HG03354 (cell line): ENCODE data around the gene SNX8.

Source experiments
- ATAC-seq: cut with Tn5 transposase; IDR thresholded peaks from one replicate; pipeline ENCODE4 v1.9.1; 2021; ENCODE audit warnings: mild to moderate bottlenecking; ENCODE audit not compliant: unreplicated experiment, poor library complexity, severe bottlenecking

Gene SNX8

DNA sequence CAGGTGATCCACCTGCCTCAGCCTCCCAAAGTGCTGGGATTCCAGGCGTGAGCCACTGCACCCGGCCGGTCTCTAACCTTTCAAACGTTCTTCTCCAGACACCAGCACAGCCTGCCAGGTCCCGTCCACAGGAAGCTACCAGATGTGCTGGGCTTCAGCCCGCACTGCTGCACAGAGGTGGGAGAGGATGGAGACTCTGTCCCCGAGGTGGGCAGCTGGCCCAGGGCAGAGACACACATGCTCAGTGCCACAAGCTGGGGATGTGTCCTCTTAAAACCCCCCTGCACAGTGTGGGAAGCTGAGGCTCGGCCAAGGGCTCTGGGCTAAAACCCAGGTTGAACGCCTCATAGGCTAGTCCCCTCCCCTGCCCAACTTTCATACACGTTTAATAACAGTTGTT is 62.9 kb downstream of the SNX8 start:
- ATAC-seq: no peak

DNA sequence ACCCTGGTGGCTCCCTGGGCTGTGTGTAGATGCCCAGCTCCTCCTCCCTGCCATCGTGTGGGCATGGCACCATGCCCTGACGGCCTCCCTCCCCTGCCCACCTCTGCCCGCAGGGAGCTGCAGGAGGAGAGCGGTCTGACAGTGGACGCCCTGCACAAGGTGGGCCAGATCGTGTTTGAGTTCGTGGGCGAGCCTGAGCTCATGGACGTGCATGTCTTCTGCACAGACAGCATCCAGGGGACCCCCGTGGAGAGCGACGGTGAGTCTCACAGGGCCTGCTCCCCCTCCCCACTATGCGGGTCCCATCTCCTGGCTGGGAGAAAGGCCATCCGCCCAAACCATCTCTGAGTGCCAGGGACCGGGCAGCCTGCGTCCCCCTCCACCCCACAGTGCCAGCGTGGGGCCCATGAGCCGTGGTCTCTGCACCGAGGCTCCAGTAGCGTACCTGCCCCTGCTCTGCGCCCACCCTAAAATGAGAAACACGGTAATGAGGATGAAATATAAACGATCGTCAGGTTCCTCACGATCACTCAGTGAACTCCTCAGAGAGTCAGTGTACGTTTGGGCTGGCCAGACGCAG is 64.4 kb downstream of the SNX8 start:
- ATAC-seq: no peak

DNA sequence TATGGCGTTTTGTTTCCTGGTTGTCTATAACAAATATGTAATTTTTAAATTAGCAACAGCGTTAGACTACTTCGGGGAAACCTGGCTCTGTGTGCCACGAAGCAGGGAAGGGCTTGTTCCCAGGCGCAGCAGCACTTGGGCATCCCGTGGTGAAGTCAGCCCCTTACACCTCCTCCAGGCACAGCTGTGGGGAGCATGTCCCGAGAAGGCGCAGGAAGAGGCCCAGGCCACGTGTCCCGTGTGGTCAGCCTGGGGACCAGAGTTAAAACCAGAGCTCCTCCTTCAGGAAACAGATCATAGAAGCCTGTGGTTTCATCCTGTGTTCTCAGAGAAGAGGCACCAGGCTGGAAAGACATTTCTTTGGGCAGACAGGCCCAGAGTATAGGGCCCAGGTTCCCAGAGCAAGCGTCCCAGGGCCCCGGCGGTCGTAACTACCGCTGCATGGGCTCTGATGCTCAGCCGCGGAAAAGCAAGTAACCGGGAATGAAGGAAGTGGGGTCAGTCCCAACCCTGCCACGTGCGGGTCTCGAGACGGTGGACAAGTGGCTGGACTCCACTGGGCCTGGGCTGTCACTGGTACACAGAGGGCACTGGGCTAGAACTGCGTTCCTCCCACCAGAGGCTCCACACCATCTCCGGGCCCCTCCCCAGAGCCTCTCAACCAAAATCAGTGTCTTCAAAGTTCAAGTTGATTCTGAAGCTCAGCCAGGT is 65.1 kb downstream of the SNX8 start:
- peak; percentile 45 for ATAC-seq

DNA sequence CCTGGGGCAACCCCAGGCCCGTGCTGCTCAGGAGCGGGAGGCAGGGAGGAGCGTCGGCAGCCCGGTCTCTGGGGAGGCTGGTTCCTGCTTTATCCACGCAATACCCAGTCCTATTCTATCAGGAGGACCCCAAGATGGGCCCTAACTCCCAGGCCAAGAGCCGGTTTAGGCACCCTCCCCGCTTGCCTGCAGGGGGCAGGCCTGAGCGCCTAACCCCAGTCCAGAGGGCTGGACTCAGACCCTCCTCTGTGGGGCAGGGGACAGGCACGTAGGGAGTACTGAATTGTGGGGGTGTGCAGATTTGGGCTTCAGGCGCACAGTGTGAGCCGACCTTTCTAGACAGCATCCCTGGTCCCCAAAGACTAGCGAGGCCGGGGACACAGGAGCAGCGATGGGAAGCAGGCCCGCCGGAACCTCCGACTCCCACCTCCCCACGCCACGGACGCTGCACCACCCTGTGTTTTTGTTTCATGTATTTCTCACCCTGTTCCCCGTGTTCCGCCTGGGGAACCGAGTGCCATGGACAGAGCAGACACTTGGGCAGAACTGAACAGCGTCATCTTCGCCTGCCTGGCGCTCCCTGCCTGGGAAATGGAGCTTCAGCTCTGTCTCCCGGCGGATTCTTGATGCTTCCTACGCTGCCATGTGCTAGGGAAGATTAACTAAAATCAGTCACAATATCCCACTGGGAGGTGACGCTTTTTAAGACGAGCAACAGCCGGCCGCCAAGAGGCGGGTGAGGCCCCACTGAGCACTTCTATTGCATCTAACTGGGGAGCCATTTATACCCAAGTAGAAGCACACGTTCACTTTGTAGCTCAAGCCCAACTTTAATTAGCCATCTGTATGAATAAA is 66.9 kb downstream of the SNX8 start:
- no peak for ATAC-seq

DNA sequence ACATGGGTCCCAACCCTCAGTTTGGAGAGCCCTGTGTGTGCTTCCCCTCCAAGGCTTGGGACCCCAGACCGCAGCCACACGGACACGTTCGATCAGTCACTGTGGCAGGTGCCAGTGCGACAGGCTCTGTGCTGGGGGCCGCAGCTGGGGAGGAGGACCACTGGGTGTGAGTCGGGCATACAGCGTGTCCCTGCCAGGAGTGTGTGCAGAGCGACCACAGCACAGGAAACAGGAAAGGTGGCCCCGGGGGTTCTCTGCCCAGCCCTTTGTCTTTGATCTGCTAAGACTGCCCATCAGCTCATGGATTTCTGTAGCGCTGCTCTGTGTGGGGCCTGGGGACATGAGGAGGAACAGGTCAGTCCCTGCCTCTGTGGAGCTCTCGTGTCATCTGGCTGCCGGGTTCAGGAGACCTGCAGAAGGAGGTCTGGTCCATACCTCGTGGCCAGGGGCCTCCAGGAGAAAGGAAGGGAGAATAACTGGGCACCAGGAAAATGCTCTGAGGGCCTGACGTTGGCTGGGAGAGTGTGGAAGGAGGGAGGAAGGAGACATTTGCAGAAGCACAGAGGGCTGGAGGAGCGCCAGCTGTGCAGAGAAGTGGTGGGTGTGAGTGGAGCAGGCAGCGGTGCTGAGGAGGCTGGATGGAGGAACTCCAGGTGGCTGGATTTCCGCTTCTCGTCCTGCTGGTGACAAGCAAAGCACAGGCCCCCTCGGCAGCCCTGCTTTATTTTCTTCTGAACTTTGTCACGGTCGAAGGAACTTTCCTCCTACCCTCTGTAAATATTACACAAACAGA is 68.2 kb downstream of the SNX8 start:
- no peak for ATAC-seq

DNA sequence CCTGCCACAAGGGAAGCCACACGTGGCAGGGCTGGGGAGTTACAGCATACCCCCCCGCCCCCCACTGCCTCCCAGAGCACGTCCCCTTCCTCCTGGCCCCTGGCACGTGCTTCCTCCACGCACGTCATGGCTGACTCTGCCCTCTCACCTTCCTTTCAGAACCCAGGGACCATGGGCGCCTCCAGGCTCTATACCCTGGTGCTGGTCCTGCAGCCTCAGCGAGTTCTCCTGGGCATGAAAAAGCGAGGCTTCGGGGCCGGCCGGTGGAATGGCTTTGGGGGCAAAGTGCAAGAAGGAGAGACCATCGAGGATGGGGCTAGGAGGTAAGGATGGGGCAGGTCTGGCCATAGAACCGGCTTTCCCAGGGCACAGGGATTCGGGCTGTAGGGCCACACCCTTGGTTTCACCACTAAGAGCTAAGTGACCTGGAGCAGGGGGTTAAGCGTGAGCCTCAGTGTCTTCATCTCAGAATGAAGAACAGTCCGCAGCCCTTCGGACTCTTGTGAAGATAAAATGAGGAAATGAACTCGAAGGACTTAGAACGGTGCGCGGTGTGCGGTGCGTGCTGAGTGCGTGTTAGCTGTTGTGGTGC is 69.7 kb downstream of the SNX8 start:
- ATAC-seq: no peak

DNA sequence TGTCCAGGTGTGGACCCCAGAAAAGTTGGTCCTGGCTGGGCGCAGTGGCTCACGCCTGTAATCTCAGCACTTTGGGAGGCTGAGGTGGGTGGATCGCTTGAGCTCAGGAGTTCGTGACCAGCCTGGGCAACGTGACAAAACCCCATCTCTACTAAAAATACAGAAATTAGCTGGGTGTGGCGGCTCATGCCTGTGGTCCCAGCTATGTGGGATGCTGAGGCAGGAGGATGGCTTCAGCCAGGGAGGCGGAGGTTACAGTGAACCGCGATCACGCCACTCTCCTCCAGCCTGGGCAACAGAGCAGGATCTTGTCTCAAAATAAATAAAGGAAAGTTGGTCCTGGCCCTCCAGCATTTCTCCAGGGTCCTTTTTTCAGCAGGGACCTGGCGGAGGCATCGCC is 70.8 kb downstream of the SNX8 start:
- no peak for ATAC-seq

DNA sequence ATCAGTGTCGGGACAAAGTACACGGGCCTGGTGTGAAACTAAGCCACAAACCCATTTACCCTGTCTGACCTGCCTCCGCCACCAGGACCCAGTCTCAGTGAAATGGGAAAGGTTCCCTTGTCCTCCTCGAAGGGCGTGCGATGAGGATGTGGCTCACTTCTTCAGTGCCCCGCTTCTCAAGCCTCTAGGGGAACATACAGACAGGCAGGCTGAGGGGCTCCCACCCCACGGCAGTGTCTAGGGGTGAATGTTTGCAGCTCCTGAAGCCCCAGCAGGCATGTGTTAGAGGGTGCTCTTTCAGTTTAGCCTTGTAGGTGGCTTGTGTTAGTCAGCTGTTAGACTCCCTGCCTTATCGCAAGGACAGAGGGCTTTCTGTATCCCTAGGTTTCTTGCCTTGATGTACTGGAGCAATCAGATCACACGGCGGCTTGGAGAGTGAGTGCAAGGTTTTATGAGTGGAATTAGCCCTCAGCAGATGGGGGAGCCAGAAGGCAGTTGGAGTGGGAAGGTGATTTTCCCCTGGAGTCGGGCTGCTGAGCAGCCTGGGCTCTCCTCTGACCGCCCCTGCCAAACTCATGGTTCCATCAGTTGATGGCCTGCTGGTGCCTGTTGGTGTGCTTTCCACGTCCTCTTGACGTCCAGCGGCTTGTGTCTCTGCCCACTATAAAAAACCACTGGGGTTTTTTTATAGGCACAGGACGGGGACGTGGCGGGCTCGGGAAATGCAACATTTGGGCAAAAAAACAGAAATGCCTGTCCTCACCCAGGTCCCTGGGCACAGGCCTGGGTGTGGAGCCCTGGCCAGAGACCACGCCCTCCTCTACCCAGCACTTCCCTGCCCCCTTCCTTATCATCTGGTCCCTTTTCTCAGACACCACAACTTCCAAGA is 71.5 kb downstream of the SNX8 start:
- no peak for ATAC-seq

DNA sequence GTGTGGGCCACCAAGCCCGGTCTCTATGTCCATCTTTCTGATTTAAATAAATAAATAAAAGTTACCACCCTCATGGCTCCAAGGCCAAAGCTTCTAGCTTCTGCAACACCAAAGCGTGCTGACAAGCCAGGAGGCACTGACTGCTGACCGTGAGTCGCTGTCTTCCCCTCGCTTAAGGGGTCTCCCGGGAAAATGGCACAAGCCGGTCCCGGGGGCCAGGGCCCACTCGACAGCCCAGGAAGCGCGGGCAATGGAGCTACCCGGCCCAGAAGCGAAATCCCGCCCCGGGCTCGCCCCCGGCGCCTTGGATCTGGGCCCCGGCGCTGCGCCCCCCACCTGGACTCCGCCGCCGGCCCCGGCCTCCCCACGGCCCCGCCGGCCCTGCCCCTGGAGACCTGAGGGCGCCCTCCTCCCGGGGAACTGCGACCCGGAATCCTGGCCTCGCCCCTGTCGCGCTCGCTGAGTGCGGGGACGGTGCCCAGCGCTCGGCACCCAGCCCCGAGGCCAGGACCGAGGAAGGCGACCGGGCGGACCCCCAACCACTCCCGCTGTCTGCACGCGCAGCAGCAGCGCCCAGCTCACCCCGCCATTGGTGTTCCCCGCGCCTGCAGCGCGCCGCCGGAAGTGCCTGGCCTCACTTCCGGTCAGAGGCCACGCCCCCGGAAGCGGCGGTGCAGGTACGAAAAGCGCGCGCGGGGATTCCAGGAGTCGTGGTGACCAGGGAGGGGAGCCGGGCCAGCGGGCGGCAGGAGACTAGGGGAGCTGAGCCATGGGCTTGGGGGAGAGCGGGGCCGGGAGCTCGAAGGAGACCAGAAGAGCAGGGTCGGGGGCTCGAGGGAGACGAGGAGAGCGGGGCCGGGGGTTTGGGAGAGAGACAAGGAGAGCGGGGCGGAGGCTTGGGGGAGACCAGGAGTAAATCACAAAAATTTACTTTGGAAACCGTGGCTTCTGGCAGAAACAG is 72.4 kb downstream of the SNX8 start, which contains the start of the genes MRM2 and NUDT1:
MRM2 (minus strand) TSS at position 626 of the 961 bp plus-strand sequence; CDS start at position 590, 36 bp downstream.
NUDT1 (plus strand) TSS at position 647 of the 961 bp plus-strand sequence. CDS start 2,349 bp downstream, outside the sequence.
- peak; percentile 73 for ATAC-seq

DNA sequence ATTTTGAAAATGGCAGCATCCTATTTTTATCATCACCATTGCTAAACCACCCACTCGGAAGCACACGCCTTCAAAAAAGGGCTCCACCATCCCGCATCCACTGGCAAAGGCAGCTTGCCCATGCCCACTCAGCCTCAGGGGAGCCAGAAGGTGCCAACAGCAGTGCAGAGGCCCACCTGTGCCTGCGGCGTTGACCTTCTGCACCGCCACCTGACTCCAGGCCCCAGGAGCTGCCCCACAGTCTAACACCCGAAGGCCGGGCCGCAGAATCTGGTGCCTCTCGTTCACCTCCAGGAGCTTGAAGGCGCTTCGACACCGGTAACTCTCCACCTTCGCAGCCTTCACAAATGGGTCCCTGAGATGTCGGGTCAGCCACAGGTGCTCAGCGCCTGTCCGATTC is 75.0 kb downstream of the SNX8 start:
- ATAC-seq: no peak

DNA sequence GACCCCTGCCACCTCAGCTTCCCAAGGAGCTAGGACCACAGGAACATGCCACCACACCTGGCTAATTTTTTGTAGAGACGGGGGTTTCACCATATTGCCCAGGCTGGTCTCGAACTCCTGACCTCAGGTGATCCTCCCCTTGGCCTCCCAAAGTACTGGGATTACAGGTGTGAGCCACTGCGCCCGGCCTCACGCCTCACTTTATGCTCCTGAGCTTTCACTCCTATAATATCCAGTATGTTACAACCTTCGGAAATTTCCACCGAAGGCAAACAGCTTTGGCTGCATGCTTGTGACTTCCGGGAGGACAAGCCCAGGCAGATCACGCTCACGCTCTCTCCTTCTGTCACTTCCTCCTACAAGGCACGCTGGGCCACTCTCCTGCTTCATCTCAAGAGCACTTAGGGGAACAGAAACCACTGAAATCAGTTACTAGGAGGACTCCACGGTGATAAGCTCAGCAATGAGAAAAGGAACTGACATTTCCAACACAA is 77.1 kb downstream of the SNX8 start:
- peak; percentile 61 for ATAC-seq

DNA sequence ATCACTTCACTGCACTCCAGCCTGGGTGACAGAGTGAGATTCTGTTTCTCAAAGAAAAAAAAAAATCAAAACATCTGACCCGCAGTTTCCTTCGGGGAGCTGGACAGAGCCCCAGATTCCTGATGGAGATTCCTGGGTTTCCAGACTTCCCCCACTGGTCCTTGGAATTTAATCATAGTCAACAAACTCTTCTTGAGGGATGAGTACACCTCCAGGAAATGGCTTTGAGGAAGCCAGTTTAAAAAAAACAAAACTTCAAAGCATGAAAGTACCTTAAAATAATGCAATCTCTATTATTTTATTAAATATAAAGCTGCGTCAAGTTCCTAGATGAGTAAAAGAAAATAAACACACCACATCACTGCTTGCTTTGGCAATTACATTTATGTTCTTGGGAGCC is 80.3 kb downstream of the SNX8 start:
- ATAC-seq: no peak

DNA sequence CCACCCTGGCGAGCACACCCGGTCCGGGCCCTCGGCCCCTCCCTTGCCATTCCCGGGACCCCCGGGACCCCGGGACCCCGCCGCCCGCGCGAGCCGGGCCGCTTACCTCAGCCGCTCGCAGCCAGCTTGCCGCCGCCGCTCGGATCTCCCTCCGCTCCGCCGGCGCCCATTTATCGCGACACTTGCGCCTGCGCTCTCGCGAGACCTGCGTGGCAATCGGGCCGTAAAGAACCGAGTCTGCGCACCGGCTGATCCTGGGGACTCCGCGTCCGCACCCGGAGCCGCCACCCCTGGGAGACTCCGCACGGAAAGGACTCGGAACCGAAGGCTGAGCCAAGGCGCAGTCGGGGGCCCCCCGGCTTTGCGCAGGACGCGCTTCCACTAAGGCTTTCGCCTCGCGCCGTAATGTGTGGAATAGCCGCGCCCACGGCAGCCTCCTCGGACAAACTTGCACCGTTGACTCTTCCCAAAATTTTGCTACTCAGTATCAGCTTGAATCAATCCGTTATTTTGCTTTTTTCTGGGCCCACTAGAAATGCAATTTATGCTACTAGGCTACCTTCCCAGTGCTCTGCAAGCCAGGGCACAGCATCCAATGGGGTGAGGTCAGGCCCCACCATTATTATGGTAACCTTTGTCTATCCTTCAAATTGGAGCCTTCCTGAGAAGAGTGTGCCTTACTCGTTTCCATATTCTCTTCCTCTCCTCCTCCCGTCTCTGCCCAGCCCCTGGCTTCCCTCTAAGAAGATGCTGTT is 81.3 kb downstream of the SNX8 start, which contains the start of gene MAD1L1:
MAD1L1 (minus strand) TSS at position 180 of the 755 bp plus-strand sequence. CDS start 2,812 bp downstream, outside the sequence.
- peak; percentile 80 for ATAC-seq

DNA sequence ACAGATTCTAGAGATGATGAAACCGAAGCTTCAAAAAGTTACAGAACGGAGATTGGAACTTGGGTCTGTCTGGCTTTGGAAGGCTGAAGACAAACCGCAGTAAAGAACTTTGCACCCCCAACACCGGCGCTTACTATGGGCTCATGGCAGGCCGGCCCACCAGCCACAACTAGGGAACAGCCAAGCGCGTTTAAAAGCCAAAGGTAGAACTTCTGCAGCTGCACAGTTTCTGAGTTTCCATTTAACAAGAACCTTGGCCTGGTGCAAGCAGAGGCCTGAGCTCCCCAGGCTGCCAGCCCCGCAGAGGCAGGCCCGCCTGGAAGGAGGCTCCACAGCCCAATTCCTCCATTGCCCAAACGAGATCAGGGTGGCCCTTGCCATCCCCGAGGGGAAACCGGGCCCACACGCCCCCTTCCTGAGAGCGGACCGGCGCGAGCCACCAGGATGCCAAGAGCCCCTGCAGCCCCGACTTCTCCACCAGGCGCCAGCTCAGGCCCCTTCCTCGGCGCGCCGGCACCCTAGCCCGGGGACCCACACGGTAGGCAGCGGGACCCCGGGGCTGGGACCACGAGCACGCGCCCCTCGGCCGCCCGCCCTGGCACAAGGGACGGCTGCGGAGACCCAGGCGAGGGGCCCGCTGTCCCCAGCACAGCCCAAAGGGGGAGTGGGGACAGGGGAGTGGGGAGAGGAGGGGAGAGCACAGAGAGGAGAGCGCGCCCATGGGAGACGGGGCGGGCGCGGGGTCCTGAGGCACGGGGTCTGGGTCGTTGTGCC is 82.1 kb downstream of the SNX8 start:
- ATAC-seq: peak; percentile 33

DNA sequence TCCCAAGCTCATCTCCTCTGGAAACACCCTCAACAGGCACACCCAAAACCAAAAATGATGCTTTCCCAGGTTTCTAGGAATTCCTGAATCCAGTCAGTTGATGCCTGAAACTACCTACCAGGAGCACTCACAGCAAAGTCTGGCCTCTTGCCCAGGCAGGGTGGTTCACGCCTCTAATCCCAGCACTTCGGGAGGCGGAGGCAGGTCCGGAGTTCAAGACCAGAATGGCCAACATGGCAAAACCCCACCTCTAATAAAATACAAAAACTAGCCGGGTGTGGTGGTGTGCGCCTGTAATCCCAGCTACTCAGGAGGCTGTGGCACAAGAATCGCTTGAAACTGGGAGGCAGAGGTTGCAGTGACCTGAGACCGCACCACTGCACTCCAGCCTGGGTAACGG is 83.4 kb downstream of the SNX8 start:
- ATAC-seq: no peak

DNA sequence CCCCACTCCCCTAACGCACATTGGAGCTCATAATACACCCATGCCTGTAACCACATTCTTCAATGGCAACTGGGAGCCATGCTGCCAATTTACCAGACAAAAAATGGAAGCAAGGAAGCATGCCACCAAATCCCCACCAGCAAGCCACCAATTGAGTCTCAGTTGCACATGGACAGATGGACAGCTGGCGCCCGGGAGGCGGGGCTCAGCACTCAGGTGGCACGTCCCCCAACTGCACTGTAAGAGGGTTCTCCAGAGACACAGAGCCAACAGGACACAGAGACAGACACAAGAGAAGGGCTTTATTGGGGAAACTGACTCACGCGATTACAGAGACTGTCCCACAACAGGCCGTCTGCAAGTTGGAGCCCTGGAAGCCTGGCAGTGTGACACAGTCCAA is 84.0 kb downstream of the SNX8 start:
- no peak for ATAC-seq
